ENCODE data around the gene SNAP29.
"Not testable (repeated sequence)": the region's sequence is repeated elsewhere in the genome, so short reads cannot be mapped to it uniquely, and the experiment has no call there.

SNAP29 gene

DNA sequence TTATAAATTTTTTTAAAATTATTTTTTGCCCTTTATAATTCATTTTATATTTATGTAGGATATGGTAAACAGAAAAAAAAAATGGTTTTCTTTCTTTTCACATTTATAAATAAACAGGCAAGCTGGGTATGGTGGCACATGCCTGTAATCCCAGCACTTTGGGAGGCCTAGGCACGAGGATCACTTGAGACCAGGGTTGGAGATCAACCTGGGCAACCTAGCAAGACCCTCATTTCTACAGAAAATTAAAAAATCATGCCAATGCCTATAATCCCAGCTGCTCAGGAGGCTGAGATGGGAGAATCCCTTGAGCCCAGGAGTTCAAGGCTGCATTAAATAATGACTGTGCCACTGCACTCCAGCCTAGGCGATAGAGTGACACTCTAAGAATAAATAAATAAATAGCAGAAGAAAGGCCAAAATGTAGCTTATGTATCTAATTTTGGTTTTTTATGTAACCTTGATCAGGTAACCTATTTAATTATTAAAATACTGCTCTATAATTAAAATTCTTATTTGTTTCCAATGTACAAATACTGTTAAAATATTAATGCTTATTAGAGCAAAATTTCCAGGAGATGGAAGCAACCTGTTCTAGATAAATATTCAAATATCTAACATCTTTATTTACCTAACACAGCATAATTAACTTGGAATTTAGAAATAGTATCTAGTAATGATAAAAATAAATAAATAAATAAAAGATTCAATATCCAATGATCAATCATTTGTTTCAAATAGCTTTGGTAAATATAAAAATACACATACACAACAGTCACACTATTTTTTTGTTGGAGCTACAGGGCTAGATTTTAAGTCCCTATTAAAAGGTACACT lies 21.6 kb upstream of the SNAP29 start:
- DNase-seq: no peak

DNA sequence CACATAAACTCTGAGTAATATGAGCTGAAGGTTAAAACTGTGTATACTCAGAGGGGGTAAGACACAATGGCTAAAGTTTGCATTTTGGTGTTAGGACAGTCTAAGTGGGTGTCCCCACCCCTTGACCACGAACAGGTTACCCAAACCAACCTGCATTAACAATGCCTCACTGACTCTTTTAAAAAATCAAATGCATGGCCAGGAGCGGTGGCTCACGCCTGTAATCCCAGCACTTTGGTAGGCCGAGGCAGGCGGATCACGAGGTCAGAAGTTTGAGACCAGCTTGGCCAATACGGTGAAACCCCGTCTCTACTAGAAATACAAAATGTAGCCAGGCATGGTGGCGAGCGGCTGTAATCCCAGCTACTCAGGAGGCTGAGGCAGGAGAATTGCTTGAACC lies 19.5 kb upstream of the SNAP29 start:
- not testable (repeated sequence) for DNase-seq

DNA sequence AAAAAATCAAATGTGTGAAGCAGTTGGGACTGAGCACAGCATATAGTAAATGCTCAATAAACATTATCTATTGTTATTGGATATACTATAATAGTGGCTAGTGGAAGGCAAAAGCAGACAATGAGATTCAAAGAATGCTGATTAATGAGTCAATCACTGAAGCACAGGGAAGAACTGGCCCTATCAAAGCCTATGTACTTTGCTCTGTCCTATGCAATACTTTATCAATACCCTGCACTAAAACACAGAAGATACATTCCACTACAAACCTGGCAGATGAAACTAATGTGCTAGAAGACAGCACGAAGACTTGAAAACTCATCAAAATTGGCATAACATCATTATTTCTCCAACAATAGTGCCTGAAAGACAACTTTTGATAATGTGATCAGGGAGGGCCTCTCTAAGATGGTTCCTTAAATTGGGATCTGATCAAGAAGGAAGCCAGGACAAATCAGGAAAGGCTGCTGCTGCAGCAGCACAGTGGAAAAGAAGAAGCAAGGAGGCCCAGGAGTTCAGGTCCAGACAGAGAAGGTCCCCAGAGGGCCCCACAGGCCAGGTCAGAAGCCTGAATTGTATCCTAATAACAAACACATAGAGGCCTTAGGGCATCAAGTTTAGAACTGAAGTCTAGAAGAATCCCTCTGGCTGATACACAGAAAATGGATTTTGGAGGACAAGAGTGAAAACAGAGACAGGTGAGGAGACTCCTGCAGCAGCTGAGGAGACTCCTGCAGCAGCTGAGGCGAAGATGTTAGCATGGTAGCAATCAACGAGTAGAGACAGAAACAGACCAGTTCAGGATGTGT lies 18.8 kb upstream of the SNAP29 start:
- DNase-seq: no peak

DNA sequence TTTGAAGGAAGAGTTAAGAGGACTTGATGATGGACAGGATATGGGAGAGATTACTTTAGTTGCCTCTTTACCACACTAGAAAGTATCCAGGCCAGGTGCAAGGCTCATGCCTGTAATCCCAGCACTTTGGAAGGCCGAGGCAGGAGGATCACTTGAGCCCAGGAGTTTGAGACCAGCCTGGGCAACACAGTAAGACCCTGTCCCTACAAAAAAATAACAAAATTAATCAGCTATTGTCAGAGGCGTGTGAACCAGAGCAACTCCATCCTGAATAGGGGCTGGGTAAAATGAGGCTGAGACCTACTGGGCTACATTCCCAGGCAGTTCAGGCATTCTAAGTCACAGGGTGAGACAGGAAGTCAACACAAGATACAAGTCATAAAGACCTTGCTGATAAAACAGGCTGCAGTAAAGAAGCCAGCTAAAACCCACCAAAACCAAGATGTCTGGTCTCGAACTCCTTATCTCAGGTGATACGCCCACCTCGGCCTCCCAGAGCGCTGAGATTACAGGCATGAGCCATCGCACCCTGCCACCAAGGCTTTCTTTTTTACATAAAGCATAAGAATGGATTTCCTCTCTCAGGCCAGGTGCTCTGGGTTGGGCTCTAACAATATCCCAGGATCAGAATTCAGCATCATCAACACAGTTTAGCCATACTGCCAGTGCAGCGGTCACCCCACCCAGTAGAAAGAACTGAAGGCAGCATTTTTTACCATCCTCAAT lies 18.0 kb upstream of the SNAP29 start:
- no peak for DNase-seq

DNA sequence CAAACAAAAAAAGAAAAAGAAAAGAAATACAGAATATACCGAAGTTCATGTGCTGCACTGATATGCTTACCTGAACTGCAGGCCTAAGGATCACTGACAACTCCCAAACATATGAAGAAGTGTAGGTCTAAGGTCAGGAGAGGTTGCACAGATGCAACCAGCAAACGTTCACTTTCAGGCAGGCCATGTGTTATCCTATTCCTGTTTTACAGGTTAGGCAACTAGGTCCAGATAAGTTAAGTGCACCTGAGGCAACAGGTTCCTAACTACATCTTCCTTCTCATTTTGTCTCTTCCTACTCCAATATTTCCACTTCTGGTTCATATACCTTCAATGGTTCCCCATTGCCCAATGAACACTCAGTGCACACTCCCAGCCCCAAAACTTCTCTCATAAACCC lies 15.3 kb upstream of the SNAP29 start:
- DNase-seq: no peak

DNA sequence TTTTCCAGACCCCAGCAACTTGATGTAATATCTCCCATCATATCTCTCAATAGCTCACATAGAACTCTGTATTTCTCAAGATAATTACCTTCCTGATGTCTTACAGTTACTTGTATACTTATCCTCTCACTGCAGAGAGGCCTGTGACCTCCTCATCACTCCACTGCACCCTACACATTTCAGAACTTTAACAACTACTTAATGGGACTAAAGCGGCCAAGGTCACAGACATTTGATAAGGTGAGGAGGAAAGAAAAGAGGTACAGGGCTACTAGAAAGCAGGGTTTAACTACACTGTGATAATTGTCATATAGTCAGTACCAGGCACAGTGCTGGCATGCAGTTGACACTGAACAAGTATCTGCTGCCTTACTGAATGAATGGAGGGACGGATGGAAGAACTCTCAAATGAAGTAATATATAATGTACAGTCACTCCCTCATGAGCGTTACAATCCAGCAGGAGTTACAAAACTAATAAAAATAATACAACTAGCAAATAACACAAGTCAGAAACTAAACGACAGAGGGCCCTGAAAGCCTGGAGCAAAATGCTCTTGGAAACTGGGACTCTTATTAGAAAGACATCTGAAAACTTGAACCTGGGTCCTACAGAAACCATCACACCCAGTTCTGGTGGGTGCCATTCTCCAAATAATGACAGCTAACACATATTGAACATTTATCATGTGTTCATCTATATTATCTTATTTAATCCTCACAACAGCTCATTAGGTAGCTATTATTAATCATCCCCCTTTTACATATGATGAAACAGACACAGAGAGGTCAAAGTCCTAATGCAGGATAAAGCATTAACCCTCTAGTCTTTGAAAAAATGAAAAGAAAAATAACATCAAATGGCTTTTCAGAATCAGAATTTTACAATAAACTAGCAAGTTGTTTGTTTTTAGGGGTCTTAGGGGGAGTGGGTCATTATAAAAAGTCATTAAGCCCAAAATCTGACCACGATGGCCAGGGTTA lies 14.5 kb upstream of the SNAP29 start:
- no peak for DNase-seq

DNA sequence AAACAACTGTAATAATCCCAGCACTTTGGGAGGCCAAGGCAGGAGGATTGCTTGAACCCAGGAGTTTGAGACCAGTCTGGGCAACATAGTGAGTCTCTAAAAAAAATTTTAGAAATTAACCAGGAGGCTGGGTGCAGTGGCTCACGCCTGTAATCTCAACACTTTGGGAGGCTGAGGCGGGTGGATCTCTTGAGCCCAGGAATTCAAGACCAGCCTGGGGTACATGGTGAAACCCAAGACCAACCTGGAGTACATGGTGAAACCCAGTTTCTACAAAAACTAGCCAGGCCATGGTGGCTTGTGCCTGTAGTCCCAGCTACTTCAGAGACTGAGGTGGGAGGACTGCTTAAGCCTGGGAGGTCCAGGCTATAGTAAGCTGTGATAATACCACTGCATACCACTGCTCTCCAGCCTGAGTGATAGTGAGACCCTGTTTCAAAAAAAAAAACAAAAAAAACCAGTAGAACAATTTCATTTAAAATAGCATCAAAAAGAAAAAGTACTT lies 11.4 kb upstream of the SNAP29 start:
- no peak for DNase-seq

DNA sequence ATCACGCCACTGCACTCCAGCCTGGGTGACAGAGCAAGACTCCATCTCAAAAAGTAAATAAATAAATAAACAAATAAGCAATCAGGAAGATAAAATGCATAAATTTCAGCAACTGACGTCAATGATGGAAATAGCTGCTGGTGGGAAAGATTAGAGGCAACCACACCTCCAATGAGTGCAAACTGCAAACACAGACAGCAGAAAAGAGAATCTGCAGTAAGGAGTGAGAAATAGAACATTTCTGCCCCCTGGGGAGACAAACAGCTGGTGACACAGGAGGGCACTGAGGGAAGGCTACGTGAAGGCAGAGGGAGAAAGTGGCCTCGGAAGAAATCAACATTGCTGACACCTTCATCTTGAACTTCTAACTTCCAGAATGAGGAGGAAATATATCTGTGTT lies 6.7 kb upstream of the SNAP29 start:
- DNase-seq: no peak

DNA sequence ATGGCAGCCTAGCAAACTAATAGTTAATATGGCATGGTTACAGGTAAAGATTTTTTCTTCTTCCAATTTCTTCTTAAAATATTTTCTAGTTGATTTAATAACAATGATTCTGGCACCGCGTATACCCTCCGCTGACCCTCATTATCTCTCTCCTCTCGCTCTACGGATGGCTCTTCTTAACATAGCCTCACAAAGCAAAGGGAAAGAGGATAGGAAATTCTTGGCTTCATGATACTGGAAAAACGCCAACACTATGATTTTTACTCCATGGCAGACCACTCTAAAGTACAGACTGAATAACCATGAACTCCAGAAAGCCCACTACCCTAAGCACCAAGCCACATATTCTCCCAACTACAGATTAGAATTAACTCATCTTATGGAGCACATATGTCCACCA lies 6.3 kb upstream of the SNAP29 start:
- DNase-seq: no peak

DNA sequence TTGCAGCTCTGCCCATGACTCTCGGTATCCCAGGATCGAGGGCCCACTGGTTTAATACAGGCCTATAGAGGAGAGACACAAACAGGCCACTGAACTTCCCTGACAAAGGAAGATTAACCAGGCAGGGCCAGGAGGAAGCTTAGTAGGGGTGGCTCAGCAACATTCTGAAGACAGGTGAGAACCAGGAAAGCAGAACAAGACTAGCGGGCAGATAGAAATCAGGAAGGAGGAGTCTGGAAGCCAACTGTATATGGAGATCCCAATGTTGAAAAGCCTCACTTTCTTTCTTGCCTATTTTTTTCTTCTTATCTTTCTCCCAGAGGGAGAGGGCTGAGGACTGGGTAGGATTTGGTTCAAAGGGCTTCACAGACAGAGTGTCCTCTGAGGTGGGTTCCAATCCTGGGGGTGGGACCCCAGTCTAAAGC lies 5.6 kb upstream of the SNAP29 start:
- DNase-seq: no peak

DNA sequence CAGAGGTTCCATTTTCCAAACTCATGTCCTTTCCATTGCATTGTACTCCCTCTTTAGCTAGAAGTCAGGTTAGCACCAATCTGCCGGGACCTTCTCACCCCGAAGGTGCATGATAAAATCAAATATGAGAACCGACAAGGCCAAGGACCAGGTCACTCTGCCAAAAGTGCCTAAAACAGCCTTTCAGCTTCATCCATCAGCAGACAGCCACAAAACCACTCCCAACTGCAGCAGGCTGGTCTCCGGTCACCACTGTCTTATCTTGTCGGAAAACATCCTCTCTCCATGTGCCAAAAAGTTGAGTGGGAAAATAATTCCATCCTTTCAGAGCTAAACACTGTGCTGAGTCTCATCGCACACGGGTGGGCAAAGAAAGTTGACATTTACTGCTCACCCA lies 1.6 kb upstream of the SNAP29 start:
- no peak for DNase-seq

DNA sequence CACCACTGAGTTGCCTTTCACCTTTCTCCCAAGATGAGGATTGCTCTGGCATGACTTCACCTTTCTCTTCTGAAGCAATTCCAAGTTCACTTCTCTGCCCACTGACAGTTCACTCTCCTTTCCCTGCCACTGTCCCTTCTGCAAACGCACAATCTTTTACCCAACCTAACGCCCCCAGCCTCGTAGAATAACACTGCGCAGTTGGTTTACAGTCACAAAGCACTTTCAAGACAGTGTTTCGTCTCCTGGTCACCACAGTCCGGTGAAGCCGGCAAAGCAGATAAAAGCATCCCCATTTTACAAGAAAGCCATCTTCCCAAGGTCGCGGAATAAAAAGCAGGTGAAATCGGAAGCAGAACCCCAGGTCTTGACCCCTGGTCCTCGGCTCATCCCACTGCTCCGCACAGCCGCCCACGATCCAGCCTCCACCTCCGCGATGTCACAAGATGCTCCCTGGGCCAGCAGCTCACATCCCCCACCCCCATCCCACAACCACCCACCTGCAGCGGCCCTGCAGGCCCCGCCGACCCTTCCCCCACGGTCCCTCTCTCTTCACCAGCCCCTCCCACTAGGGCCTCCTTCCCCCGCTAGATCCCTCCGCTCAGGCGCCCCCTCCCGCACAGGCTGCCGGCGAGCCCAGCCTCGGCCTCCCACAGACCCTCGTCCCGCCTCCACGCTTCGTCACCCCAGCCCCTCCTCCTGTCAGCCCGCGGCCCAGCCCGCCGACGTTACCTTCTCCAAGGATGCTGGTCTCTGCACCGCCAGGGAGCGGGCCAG lies 781 bp upstream of the SNAP29 start:
- DNase-seq: peak; percentile 74

DNA sequence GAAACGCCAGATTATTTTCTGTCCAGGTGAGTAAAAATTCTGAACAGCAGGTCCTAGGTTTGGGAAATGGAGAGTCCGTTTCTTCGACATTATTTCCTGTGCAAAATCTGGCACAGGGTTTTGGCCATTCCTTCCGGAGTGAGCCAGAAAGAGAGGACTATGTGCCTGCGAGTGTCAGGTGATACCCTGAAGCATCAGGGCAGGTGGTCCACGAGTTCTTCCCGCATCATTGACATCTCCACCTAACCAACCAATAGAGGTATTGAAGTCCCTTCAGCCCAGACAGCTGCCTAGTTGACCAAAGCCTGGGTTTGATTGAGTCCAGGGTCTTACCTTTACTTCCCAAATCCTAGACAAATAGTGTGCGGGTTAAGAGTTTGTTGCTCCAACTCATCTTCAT lies 808 bp downstream of the SNAP29 start:
- DNase-seq: no peak

DNA sequence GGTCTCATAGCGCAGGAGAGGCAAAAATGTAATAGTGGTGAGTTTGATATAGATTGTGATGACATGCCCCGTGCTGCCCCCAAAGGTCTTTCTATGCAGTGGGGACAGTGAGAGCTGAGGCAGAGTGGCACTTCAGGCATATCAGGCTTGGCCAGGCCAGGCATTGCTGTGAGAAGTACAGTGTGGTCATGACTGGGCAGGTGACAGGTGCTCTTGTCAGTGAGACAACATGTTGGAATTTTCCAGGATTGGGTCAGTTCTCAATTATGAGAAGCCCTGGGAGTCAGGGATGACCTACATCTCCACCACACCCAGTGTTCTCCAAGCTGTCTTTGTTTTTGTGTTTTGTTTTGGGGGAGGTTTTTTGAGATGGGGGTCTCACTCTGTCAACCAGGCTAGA lies 3.7 kb downstream of the SNAP29 start:
- DNase-seq: no peak

DNA sequence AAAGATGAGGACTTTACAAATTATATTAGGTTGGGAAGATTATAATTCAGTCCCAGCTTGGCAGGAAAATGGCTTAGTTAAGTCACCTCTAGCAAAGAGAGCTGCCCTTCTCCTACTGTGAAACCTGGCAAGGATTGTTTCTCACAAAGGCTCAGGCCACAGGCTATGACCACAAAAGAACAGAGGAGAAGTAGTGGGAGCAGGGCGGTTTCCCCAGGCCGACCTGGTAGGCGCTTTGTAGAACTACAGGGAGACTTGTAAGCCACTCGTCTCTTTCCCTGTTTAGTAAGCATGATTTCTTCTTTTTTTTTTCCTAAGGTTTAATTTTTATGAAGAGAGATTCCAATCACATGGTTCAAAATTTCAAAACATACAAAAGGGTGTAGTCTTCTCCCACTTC lies 4.6 kb downstream of the SNAP29 start:
- no peak for DNase-seq

DNA sequence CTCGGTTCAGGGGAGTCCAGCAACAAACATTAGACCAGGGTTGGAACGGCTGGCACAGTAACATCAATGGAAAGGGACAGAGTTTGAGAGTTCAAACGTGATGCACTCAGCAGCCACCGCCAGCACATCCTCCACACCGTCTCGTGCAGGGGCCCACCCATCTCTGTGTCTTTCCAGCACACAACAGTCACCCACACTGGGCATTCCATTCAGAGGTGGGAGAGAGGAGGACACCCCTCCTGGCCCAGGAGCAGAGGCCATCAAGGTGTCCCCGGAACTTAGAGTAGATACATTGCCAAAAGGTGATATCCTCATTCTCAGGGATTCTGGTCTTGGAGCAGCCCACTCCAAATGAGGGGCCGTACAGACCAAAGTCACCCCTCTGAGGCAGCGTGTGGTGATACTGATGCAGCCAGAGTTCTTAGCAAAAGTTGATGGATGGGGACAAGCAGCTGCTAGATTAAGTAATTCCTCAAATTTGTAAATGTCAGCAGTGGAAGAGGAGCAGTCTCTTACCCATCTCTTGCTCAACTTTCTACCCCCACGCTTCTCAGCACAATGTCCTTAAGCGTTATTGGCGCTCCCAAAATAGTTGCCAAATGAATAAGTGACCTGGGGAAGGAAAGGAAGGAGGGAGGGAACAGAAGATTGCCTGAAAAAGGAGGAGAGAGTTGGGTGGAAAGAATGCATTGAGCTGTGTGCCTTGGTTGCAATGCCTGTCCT lies 5.5 kb downstream of the SNAP29 start:
- DNase-seq: no peak

DNA sequence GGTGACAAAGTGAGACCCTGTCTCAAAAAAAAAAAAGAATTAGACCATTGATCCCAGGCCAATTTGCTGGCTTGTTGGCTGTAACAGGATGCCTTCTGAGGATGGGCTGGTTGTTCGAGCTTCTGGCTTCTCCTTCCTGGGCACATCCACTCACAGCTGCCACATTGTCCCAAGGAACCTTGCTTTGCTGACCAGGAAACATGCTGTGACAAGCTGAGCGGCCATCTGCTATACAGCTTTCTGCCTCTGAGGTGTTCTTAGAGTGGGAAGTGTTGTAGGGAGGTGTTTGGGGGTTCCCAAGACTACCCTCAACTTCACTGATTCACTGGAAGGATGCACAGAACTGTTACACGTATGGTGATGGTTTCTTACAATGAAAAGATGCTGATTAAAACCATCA lies 6.5 kb downstream of the SNAP29 start:
- no peak for DNase-seq

DNA sequence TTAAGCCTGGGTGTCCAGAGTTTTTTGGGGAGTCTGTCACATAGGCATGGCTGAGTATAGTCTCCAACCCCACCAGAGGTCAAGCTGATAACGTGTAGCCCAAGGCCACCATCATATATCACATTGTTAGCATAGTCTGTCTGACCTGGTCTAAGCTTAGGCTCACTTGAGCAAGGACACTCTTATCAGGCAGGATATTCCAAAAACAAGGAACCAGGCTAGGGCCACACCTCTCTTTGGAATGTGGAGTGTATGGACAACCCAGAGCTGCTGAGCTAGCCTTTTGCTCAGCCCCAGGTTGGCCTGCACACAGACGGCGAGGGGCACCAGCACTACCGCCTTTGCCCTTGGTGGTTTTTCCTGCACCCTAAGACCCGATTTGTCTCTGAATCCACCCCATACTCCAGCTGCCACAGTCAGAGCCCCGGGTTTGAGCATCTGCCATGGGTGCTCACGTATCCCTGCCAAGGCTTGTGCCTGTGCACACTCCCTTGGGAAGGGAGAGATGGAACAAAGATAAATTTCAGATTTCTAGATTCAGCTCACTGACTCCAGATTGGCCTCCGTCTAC lies 7.2 kb downstream of the SNAP29 start:
- DNase-seq: no peak

DNA sequence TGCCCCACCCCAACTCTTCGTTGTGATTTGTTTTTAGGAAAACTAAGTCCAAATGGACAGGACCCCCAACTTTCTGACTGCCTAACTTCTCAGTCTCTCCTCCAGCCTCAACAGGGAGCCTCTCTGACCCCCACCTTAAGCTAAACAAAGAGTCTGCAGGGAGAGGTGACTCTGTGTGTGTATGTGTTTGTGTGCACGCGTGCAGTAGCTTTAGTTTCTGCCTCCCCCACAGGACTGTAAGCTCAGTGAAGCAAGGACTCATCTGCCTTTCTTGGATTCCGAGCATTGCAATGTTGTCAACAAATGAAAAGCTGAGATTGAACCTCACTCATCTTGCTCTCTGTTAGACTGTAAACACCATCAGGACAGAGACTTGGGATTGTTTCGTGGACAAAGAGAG lies 7.9 kb downstream of the SNAP29 start:
- DNase-seq: no peak

Data from KG1 (cell line).